GM08714 (cell line): ENCODE results near the gene SERPINC1.
"Not testable (repeated sequence)": the region's sequence is repeated elsewhere in the genome, so short reads cannot be mapped to it uniquely, and the experiment has no call there.

ENCODE experiments used
- H3K4me3 ChIP-seq: fragments of 200-500 bp; sonication (Bioruptor generic); 2 replicates; pipeline ENCODE4 v1.5.1; 2014; ENCODE audit warnings: mild to moderate bottlenecking, low read length, inconsistent platforms
- ZNF274 ChIP-seq: IDR thresholded peaks from 2 replicates; pipeline ENCODE4 v1.6.1; 2012; ENCODE audit warnings: mild to moderate bottlenecking, low read depth, low read length

Gene SERPINC1

DNA sequence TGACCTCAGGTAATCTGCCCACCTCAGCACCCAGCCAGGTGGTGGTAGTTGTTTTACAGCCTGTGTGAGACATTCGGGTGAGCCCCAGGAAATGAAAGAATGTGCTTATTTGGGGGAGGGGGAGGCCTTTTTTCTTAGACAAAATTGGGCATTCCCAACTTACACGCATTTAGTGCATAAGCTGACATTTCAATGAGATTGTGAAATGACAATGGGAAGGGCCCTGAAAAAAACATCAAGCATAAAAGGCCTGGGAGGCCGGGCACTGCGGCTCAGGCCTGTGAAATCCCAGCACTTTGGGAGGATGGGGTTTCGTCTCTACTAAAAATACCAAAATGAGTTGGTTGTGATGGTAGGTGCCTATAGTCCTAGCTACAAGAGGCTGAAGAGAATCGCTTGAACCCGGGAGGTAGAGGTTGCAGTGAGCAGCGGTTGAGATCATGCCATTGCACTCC, 54.3 kb downstream of the SERPINC1 start:
- no peak overlapping the region for H3K4me3 ChIP-seq

DNA sequence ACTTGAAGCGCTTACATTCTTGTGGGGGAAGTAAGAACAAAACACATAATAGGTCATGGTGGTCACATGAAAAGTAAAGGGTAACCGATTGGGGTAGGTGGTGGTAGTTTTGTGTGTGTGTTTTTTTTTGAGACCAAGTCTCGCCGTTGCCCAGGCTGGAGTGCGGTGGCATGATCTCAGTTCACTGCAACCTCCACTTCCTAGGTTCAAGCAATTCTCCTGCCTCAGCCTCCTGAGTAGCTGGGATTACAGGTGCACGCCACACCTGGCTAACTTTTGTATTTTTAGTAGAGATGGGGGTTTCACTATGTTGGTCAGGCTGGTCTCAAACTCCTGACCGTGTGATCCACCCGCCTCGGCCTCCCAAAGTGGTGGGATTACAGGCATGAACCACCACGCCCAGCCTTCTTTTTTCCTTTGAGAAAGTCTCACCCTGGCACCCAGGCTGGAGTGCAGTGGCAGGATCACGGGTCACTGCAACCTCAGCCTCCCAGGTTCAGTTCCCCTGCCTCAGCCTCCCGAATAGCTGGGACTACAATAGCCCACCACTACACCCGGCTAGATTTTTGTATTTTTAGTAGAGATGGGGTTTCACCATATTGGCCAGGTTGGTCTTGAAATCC, 54.9 kb downstream of the SERPINC1 start:
- not testable (repeated sequence) for H3K4me3 ChIP-seq

More for the DNA sequence above, 54.3 kb downstream of the SERPINC1 start:
- no peak for TF ChIP-seq ZNF274

GRCh38 chr1:173861731-173862145, 55.4 kb downstream of the SERPINC1 start:
- H3K4me3 ChIP-seq: no peak overlapping the region
- no peak for TF ChIP-seq ZNF274

DNA sequence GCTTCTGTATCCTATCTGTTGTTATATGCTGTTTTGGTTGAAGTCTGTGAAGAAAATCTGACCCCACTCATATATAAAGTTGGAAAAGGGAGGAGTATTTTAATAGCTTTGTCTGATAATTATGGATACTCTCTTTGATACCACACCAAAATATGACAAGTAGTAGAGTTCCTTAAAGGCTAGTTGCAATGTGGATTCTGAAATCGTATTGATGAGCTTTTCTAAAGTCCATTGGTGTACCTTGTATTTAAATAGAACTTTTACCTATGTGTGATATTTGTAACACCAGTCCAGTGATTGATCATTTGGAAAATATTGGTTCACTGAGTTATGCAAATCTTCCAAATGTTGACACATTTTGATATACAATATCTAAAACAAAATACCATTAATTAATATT, 57.1 kb downstream of the SERPINC1 start:
- TF ChIP-seq ZNF274: no peak
- no peak overlapping the region for H3K4me3 ChIP-seq

- H3K4me3 ChIP-seq: not testable (repeated sequence)
Observed at GRCh38 chr1:173859547-173859946, 57.6 kb downstream of the SERPINC1 start.

DNA sequence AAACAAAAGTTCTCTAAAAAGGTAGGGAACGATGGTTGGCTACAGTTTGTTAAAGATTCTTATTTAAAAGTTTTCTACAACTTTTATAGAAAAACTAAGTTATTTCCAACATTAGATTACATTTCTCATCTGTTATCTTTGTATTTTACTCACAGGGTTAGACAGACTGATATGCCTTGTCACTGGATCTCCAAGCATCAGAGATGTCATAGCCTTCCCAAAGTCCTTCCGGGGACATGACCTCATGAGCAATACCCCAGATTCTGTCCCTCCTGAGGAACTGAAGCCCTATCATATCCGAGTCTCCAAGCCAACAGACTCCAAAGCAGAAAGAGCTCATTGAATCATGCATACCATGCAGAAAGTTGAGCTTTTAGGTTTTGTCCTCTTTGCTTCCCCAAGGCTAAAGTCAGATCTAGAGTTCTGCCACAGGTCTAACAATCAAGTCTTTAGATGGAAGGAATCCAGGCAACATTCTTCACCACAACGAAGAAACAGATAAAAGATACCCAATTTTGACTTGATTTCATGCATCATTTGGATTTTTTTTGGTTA, 59.7 kb downstream of the SERPINC1 start:
- TF ChIP-seq ZNF274: no peak
- H3K4me3 ChIP-seq: no peak overlapping the region

DNA sequence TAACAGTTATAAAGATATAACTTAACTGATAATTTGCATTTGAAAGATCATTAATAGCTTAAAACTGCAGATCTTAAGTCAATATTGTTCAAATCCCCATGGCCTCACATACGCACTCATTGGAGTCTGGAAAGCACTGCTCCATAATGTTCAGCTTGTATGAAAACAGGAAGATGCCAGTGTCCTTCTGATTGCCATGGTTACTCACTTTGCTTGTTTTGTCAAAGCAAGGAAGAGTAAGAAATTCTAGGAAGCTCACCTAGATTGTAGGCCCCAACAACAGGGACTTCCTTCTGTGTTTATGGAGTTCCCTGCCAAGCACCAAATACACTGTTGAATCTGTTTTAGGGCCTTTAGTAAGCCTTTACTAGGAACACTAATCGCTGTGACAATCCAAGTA, 60.2 kb downstream of the SERPINC1 start:
- no peak overlapping the region for H3K4me3 ChIP-seq
- no peak for TF ChIP-seq ZNF274

GRCh38 chr1:173856014-173856413, 61.1 kb downstream of the SERPINC1 start:
- no peak overlapping the region for H3K4me3 ChIP-seq
- no peak for TF ChIP-seq ZNF274
